HG02885 (cell line): ENCODE measurements around the gene CLASP1.
A peak's percentile ranks its signal among the peaks of the same experiment; 100 is the strongest.

Source experiments
- ATAC-seq: cut with Tn5 transposase; IDR thresholded peaks from one replicate; pipeline ENCODE4 v1.9.1; 2021; ENCODE audit warnings: mild to moderate bottlenecking; ENCODE audit not compliant: unreplicated experiment, poor library complexity

Gene CLASP1

GRCh38 chr2:121552477-121553180 lies 96.6 kb downstream of the CLASP1 start:
- ATAC-seq: peak; percentile 57

- ATAC-seq: no peak
These were observed 98.6 kb downstream of the CLASP1 start for GRCh38 chr2:121550669-121551068.

- no peak for ATAC-seq
These were observed 101.6 kb downstream of the CLASP1 start for GRCh38 chr2:121547646-121548045.

- no peak for ATAC-seq
These were observed 103.3 kb downstream of the CLASP1 start for GRCh38 chr2:121545913-121546312.

- ATAC-seq: no peak
These were observed 104.0 kb downstream of the CLASP1 start for GRCh38 chr2:121545257-121545656.

GRCh38 chr2:121541495-121541894 lies 107.8 kb downstream of the CLASP1 start:
- ATAC-seq: no peak

GRCh38 chr2:121539750-121540469 lies 109.4 kb downstream of the CLASP1 start:
- no peak for ATAC-seq

- no peak for ATAC-seq
These were observed 112.3 kb downstream of the CLASP1 start for GRCh38 chr2:121536850-121537557.

- no peak for ATAC-seq
These were observed 112.9 kb downstream of the CLASP1 start for GRCh38 chr2:121536347-121536746.

GRCh38 chr2:121534007-121534406 lies 115.3 kb downstream of the CLASP1 start:
- ATAC-seq: no peak

GRCh38 chr2:121532894-121533293 lies 116.4 kb downstream of the CLASP1 start:
- ATAC-seq: no peak

GRCh38 chr2:121532347-121532766 lies 116.9 kb downstream of the CLASP1 start:
- no peak for ATAC-seq

- ATAC-seq: peak; percentile 62
These were observed 119.0 kb downstream of the CLASP1 start for GRCh38 chr2:121530212-121530705.

GRCh38 chr2:121529439-121530211 lies 119.6 kb downstream of the CLASP1 start:
- ATAC-seq: peak; percentile 9

GRCh38 chr2:121527009-121527682 lies 122.1 kb downstream of the CLASP1 start:
- ATAC-seq: no peak

- no peak for ATAC-seq
These were observed 124.4 kb downstream of the CLASP1 start for GRCh38 chr2:121524685-121525425.

GRCh38 chr2:121521359-121521758 lies 127.9 kb downstream of the CLASP1 start:
- no peak for ATAC-seq

- ATAC-seq: no peak
These were observed 128.6 kb downstream of the CLASP1 start for GRCh38 chr2:121520641-121520994.
